Fibroblast of the aortic adventitia (primary cell): ENCODE results near the gene RBM15B. TPM values are rescaled to one million over a fixed set of nuclear protein-coding genes. Genes with fewer than 3 reads are reported as not detected.

Source experiments
- DNase-seq: peaks from one replicate; pipeline ENCODE4 v3.0.0-alpha.2; 2010; ENCODE audit warnings: low read depth
- H3K4me3 ChIP-seq: 2 replicates; pipeline ENCODE4 v1.5.1; 2011; ENCODE audit warnings: low read depth, mild to moderate bottlenecking, control low read depth, low read length, moderate library complexity
- CTCF ChIP-seq: IDR thresholded peaks from 2 replicates; pipeline ENCODE4 v1.5.1; 2011; ENCODE audit warnings: mild to moderate bottlenecking, low read length, control low read depth, inconsistent platforms; ENCODE audit not compliant: insufficient read depth
- total RNA-seq: library from RNA; depleted of rRNA; stranded (reverse); fragments of >200 nt; gene quantifications from 2 replicates; pipeline ENCODE4 v1.2.3, GENCODE V29; 2012; ENCODE audit warnings: low replicate concordance

Gene RBM15B
- total RNA-seq, 1 donor, result 28.6 TPM

GRCh38 chr3:51378065-51378464 lies 13.0 kb upstream of the RBM15B start:
- no peak for DNase-seq
- no peak for TF ChIP-seq CTCF
- no peak overlapping the region for H3K4me3 ChIP-seq

- no peak overlapping the region for H3K4me3 ChIP-seq
- TF ChIP-seq CTCF, result no peak
- no peak for DNase-seq
Observed at GRCh38 chr3:51378726-51379125, 12.4 kb upstream of the RBM15B start.

- no peak overlapping the region for H3K4me3 ChIP-seq
- no peak for DNase-seq
- no peak for TF ChIP-seq CTCF
Observed at GRCh38 chr3:51379301-51379700, 11.8 kb upstream of the RBM15B start.

GRCh38 chr3:51379746-51380455 lies 11.2 kb upstream of the RBM15B start:
- no peak for DNase-seq
- TF ChIP-seq CTCF, result no peak
- no peak overlapping the region for H3K4me3 ChIP-seq

GRCh38 chr3:51380601-51381332 lies 10.3 kb upstream of the RBM15B start:
- no peak overlapping the region for H3K4me3 ChIP-seq
- DNase-seq, result no peak
- TF ChIP-seq CTCF, result no peak

- H3K4me3 ChIP-seq, result no peak overlapping the region
- no peak for TF ChIP-seq CTCF
- DNase-seq, result no peak
Observed at GRCh38 chr3:51381333-51381705, 9.8 kb upstream of the RBM15B start.
